NCI-H2107 treated with DMSO at 0.1 percent for 48 hours (cell line): ENCODE results near the gene ERH.
"Not testable (repeated sequence)": the region's sequence is repeated elsewhere in the genome, so short reads cannot be mapped to it uniquely, and the experiment has no call there.

ENCODE experiments used
- DNase-seq: peaks from one replicate; lab custom pipeline; 2025; ENCODE audit not compliant: unreplicated experiment; lab: John Stamatoyannopoulos, UW

The ERH gene

GRCh38 chr14:69398053-69398817, at the start of gene ERH, which contains the start of gene SLC39A9:
ERH (minus strand) TSS chr14:69398299; CDS start chr14:69398233, 66 bp downstream.
SLC39A9 (plus strand) TSS chr14:69398692; CDS start chr14:69399370, 678 bp downstream.
- peak; percentile 100 for DNase-seq

GRCh38 chr14:69443296-69443805, 45.3 kb upstream of the ERH start:
- DNase-seq: no peak

- no peak for DNase-seq
Measured at GRCh38 chr14:69441948-69442347, 43.8 kb upstream of the ERH start.

GRCh38 chr14:69439521-69440270, 41.6 kb upstream of the ERH start:
- DNase-seq: no peak

- DNase-seq: no peak
Measured at GRCh38 chr14:69432364-69432763, 34.3 kb upstream of the ERH start.

GRCh38 chr14:69430306-69430939, 32.3 kb upstream of the ERH start:
- DNase-seq: no peak

- no peak for DNase-seq
Measured at GRCh38 chr14:69429643-69430042, 31.5 kb upstream of the ERH start.

GRCh38 chr14:69428289-69428998, 30.3 kb upstream of the ERH start:
- no peak for DNase-seq

- no peak for DNase-seq
Measured at GRCh38 chr14:69427596-69427995, 29.5 kb upstream of the ERH start.

GRCh38 chr14:69424149-69424923, 26.2 kb upstream of the ERH start:
- DNase-seq: no peak

GRCh38 chr14:69423279-69423678, 25.2 kb upstream of the ERH start:
- no peak for DNase-seq

GRCh38 chr14:69416087-69416486, 18.0 kb upstream of the ERH start:
- DNase-seq: not testable (repeated sequence)

GRCh38 chr14:69413483-69413882, 15.4 kb upstream of the ERH start:
- no peak for DNase-seq

- no peak for DNase-seq
Measured at GRCh38 chr14:69408331-69408960, 10.3 kb upstream of the ERH start.

- no peak for DNase-seq
Measured at GRCh38 chr14:69405762-69406161, 7.7 kb upstream of the ERH start.

- no peak for DNase-seq
Measured at GRCh38 chr14:69404883-69405282, 6.8 kb upstream of the ERH start.

GRCh38 chr14:69404478-69404877, 6.4 kb upstream of the ERH start:
- DNase-seq: no peak

GRCh38 chr14:69401841-69402240, 3.7 kb upstream of the ERH start:
- no peak for DNase-seq

GRCh38 chr14:69400154-69400553, 2.1 kb upstream of the ERH start:
- DNase-seq: no peak

- DNase-seq: no peak
Measured at GRCh38 chr14:69399750-69400149, 1.7 kb upstream of the ERH start.
